ENCODE measurements around the gene ERICH2.

Gene ERICH2

GRCh38 chr2:170764880-170765261 is 5.3 kb upstream of the ERICH2 start:
- no peak for DNase-seq

- no peak for DNase-seq
Observed at GRCh38 chr2:170766693-170767092, 3.5 kb upstream of the ERICH2 start.

GRCh38 chr2:170770606-170771420 is 635 bp downstream of the ERICH2 start:
- DNase-seq, result peak in 3 of 4 experiments; percentile 6 to 55 (median 18)

DNA sequence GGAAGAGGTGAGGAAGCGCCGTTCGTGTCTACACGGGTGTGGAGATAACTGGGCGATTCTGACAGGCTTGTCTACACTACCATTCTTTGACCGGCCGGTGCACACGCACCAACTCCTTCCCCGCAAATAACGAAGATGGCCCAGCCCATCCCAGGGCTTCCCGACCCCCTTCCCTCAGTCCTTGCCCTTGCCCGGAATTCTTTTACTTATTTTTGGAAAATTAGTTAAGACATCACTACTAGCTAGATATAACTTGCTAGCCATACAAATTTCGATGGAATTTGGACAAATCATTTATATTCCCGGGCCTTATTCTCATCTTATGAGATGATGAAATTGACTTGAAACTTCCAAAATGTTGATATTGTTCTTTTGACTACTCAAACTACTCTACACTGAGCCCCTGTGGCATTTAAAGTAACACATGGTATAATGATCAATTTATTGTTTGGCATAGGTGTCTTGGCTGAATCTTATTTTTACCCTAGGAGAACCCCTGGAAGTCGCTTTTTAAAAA is 1.3 kb downstream of the ERICH2 start:
- DNase-seq, result no peak

DNA sequence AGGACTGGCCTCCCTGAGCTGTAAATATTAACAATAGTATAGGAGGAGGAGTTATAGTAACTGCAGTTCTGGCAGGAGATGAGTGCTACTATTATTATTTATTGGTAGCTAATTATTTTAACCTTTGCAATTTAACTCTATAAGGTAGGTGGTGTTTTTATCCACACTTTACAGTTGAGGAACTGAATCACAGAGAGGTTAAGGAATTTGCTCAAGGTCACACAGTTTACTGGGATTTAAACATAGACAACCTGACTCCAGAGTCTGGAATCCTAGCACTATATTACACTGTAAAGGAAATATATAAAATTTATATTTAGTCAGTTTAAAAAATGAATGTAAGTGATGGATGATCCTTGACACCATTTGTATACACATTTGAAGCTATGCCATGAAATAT is 2.1 kb downstream of the ERICH2 start:
- DNase-seq, result no peak

DNA sequence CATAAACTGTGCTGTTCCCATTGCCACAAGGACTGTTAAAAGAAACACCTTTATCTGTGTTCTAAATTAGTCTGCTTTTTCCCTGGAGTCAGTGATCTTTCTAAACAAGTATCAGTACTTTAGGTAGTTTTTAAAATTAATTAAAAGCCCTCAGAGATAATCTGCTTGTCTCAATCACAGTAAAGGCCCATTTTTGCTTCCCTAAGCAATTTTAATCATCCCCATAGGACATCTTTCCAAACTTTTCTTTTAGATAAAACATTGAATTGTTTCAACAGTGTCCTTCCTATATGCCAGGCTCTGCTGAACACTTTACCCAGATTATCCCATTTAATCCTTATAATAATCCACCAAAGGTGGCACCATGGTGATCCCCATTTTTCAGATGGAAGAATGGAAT is 3.9 kb downstream of the ERICH2 start:
- DNase-seq, result no peak

DNA sequence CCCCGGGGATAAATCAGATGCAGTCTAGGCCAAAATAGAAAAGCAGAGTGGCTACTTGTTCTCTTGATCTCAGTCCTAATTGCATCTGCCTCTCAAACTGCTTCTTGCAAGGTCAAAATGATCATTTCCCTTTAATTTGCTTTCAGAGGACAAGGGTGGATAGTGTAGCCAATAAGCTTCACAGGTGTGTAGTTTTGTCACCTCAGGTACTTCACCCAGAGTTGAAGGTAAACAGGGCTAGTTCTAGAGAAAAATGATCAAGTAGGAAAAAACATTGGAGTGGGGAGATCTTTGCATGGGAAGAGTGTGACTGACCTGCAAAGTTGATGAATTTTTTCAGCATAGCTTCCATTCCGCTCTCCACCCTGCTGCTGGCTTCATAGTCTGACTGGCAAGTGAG is 8.7 kb downstream of the ERICH2 start:
- DNase-seq, result no peak

GRCh38 chr2:170779304-170779703 is 9.1 kb downstream of the ERICH2 start:
- no peak for DNase-seq

DNA sequence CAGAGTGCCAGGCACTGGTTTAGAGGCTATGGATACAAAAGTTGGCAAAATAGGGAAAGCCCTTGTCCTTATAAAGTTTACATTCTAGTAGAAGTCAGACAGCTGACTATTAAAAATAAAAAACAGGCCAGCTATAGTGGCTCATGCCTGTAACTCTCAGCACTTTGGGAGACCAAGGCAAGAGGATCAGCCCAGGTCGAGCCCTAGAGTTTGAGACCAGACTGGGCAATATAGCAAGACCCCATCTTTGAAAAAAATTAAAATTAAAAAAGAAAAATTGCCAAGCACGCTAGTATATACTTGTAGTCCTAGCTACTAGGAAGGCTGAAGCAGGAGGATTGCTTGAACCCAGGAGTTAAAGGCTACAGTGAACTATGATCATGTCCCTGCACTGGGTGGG is 12.5 kb downstream of the ERICH2 start:
- DNase-seq, result no peak

DNA sequence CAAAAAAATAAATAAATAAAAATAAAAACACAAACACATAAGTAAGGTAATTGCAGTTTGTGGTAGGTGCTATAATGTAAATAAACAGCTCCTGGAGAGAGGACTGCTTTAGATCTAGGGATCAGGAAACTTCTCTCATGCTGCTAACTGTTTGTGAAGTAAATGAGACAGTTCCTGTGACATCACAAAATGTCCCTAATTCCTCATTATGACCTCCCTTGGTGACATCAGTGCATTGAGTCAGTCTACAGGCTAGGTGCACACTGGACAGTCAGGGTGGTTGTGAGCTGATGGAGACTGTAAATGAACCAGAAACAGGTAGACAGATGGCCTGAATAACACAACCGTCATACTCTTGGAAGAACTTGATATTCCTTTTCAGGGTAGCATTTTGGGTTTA is 13.4 kb downstream of the ERICH2 start:
- DNase-seq, result no peak

- no peak for DNase-seq
Observed at GRCh38 chr2:170798996-170799395, 28.8 kb downstream of the ERICH2 start.

- no peak for DNase-seq
Observed at GRCh38 chr2:170806548-170806947, 36.4 kb downstream of the ERICH2 start.

- DNase-seq, result no peak
Observed at GRCh38 chr2:170812710-170813600, 42.8 kb downstream of the ERICH2 start.

- DNase-seq, result peak in 1 of 4 experiments; percentile 7
Observed at GRCh38 chr2:170813611-170814532, 43.7 kb downstream of the ERICH2 start.

GRCh38 chr2:170814533-170815230 is 44.5 kb downstream of the ERICH2 start:
- no peak for DNase-seq

DNA sequence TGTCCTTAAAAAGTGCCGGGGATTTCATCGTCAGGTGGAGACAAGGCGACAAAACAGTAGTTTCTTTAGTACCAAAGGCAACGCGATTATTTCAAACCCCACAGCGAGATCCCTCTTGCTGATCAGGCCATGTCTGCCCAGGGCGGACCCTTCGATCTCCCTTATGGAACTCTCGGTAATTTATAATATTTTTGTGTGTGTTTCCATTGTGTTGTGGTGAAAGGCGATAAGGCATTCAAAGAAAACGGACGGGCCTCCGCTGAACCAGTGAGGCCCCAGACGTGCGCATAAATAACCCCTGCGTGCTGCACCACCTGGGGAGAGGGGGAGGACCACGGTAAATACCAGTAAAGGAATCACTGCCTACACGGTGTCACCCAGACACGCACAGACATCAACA is 45.1 kb downstream of the ERICH2 start:
- DNase-seq, result no peak

DNA sequence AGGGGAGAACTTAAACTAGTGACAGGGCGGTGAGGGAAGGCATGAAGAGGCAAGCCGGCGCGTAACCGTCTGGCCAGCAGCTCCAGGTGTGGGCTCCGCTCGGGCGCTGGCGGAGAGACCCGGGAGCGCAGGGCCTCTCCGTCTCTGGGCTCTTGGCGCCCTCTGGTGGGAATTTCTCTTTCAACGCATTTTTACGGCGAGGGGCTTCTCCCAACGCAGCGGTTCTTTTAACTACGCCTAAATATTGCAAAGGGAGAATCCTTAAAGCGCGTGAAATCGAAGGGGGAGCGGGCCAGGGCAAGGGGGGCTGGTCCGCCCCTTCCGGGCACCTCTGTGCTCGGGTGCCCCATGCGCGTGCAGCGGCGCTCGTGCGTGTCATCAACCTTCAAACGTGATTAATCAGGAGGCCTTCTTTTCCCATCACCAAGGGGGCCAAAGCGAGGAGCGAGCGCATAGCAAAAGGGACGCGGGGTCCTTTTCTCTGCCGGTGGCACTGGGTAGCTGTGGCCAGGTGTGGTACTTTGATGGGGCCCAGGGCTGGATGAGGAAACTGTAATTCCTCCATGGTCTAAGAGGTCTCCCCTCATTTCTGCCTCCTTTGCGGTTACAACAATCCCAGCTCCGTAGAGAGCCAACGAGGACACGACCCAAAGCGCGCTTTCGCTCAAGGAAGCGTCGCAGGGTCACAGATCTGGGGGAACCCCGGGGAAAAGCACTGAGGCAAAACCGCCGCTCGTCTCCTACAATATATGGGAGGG is 45.7 kb downstream of the ERICH2 start:
- DNase-seq, result peak in 3 of 4 experiments; percentile 16 to 46 (median 17)

GRCh38 chr2:170816504-170817092 is 46.4 kb downstream of the ERICH2 start, which contains the start of gene GAD1:
Gene GAD1, plus strand, starts transcription at chr2:170816887. Its CDS starts 1,705 bp downstream, at chr2:170818592.
- peak in 2 of 4 experiments; percentile 17 to 22 for DNase-seq

DNA sequence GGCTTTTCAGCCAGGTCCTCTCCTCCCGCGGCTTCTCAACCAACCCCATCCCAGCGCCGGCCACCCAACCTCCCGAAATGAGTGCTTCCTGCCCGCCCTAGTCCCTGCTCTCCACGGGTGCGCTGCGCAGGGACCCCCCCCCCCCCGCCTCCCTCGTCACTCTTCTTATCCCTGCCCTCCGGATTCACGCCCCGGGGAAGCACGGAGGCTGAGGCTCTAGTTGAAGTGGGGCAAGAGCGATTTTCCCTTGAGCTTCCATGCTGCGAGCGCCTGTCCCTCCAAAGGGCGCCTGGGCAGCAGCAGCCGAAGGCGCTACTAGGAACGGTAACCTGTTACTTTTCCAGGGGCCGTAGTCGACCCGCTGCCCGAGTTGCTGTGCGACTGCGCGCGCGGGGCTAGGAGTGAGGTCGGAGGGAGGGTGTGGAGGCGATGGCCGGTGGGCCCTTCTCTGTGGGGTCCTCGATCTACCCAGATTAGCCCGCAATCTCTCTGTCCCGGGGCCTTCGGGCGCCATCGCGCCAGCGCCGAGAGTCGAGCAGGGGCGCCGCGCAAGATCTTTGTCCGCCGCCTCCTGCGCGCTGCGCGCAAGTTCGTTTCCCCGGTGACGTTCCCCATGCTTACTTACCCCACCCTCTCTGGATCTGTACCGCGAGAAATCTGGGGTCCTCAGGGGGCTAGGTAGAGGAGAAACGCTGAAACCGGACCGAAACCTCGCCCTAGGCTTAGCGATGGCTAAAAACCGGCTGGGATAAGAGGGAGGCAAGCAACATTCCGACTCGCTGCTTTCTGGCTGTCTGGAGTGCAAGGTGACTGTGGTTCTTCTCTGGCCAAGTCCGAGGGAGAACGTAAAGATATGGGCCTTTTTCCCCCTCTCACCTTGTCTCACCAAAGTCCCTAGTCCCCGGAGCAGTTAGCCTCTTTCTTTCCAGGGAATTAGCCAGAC is 47.2 kb downstream of the ERICH2 start:
- no peak for DNase-seq
